ENCODE results near the gene MAB21L4. TPM values are rescaled to one million over a fixed set of nuclear protein-coding genes. Genes with fewer than 3 reads are reported as not detected.

Gene MAB21L4
- total RNA-seq, 1 experiment from 2014 or later: not detected

DNA sequence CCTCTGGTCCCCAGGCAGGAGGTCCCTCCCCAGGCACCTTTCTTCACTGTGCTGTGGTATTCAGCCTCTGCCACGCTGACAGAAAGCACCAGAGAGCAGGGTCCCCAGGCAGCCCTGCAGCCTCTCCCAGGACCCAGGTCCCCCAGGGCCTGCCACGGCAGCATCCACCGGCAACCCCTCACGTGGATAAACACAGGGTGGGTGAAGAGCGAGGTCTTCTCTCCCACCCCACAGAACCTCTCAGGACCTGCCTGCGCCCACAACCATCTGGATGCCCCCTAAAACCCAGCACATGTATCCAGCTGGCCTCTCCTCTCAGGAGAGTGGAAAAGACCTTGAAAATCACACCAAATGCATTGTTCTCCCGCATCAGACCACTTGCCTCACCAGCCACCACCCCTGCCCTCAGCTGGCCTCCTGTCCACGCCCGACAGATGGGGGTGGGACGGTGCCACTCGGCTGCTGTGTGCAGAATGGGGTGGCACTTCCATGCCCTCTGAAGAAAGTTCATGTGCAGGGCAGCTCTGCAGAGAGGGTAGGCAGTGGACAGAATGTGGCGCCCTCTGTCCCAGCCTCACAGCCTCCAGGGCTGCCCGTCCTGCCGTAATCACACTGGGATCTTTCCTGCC, 6.1 kb upstream of the MAB21L4 start:
- RAD21 ChIA-PET (ENCODE audit: low non-redundant PET in 1 of 2, low total read pairs in 2 of 2, uncharacterized antibody in 2 of 2, unreplicated experiment in 2 of 2): no interaction called here
- POLR2A ChIA-PET: no interaction called here
- CTCF ChIA-PET: interaction anchor here (1.1 kb wide), 1 partner anchor 12 kb away, joined by 3 read pairs; no protein-coding TSS in a partner anchor
- Histone ChIP-seq H3K27me3 (ENCODE audit: insufficient read depth, low read length) (peaks cover 17% of the 10 kb centered on the region; the same call in 1 of the 2 replicates), H2AFZ (ENCODE audit: low read depth, low read length, poor library complexity, severe bottlenecking) (no peak overlapping the region), H3K4me1 (ENCODE audit: control insufficient read depth in 1 of 2, insufficient read depth in 2 of 2, low read length in 2 of 2) (peaks cover 3 to 15% of the 10 kb centered on the region in 2 experiments; a peak in 3 of 4 replicates), H3K9me2 (ENCODE audit: insufficient read depth) (no peaks in the 10 kb centered on the region), H3K4me2 (ENCODE audit: low read length) (no peak overlapping the region), H3K9ac (ENCODE audit: low read length) (no peak overlapping the region), H3K4me3 (replicated peaks in 1 of 2; ENCODE audit: low read depth in 1 of 2, low read length in 2 of 2) (no peak overlapping the region), H3K9me3 (ENCODE audit: control insufficient read depth in 1 of 2, insufficient read depth in 1 of 2, low read depth in 1 of 2, low read length in 2 of 2) (no peaks in the 10 kb centered on the region), H3K27ac (ENCODE audit: low read depth, low read length) (no peak overlapping the region), H4K20me1 (ENCODE audit: insufficient read depth) (no peaks in the 10 kb centered on the region), H3K36me3 (ENCODE audit: control insufficient read depth in 1 of 2, insufficient read depth in 2 of 2, low read length in 2 of 2) (no peaks in the 10 kb centered on the region), H3K79me2 (ENCODE audit: insufficient read depth, low read length) (no peaks in the 10 kb centered on the region)
- TF ChIP-seq ZFX (IDR thresholded peaks at IDR 0.05) (no peak), EGR1 (IDR thresholded peaks at IDR 0.05; ENCODE audit: low read depth) (no peak), TCF7L2 (IDR thresholded peaks at IDR 0.05; ENCODE audit: borderline replicate concordance, extremely low read depth, insufficient read depth, insufficient read length) (no peak), RAD21 (IDR thresholded peaks at IDR 0.05; ENCODE audit: low read depth) (no peak), JUND (IDR thresholded peaks at IDR 0.05) (no peak), REST (IDR thresholded peaks at IDR 0.05; ENCODE audit: low read depth) (no peak), CEBPB (IDR thresholded peaks at IDR 0.05; ENCODE audit: low read depth) (no peak), CBX3 (IDR thresholded peaks at IDR 0.05; ENCODE audit: low read depth) (no peak)
- TF ChIP-seq, protein P1, sequence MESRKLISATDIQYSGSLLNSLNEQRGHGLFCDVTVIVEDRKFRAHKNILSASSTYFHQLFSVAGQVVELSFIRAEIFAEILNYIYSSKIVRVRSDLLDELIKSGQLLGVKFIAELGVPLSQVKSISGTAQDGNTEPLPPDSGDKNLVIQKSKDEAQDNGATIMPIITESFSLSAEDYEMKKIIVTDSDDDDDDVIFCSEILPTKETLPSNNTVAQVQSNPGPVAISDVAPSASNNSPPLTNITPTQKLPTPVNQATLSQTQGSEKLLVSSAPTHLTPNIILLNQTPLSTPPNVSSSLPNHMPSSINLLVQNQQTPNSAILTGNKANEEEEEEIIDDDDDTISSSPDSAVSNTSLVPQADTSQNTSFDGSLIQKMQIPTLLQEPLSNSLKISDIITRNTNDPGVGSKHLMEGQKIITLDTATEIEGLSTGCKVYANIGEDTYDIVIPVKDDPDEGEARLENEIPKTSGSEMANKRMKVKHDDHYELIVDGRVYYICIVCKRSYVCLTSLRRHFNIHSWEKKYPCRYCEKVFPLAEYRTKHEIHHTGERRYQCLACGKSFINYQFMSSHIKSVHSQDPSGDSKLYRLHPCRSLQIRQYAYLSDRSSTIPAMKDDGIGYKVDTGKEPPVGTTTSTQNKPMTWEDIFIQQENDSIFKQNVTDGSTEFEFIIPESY (IDR thresholded peaks at IDR 0.05; ENCODE audit: extremely low read depth, insufficient replicate concordance, low read length): no peak
- DNase-seq (ENCODE audit: low read depth, low spot score) (no peak), ATAC-seq (0 out of 2 replicates have a peak, but pooled peaks have one; percentile 3)
- no TSS peak for BruUV-seq (replicated peaks)
- intact Hi-C loops (cut with micrococcal nuclease): no loop called here
